Transverse colon (tissue), 4 donors: ENCODE data around the gene PIGW. TPM values are rescaled to one million over a fixed set of nuclear protein-coding genes. Genes with fewer than 3 reads are reported as not detected.

ENCODE experiments used
- DNase-seq: peaks from one replicate; pipeline ENCODE4 v3.0.0-alpha.2; 2019
- H3K27ac ChIP-seq, 4 donors: fragments of 200-600 bp; sonication (generic); 2 replicates each; pipeline ENCODE4 v1.5.1; 2016 to 2018; ENCODE audit warnings: inconsistent platforms in 4 of 4
- H3K27me3 ChIP-seq: fragments of 200-600 bp; sonication (generic); 2 replicates; pipeline ENCODE4 v1.5.1; 2017; ENCODE audit warnings: inconsistent platforms
- H3K36me3 ChIP-seq, 4 donors: fragments of 200-600 bp; sonication (generic); 2 replicates each; pipeline ENCODE4 v1.5.1; 2017 to 2019; ENCODE audit warnings: inconsistent platforms in 4 of 4
- H3K4me1 ChIP-seq, 4 donors: fragments of 200-600 bp; sonication (generic); 2 replicates each; pipeline ENCODE4 v1.5.1; 2017 to 2020; ENCODE audit warnings: inconsistent platforms in 4 of 4
- H3K4me3 ChIP-seq, 4 donors: fragments of 200-600 bp; sonication (generic); 1 replicate in 1 of 4; 2 replicates in 3 of 4; pipeline versions ENCODE4 v1.5.1 to v1.6.1; 2017 to 2019; ENCODE audit warnings: inconsistent platforms in 4 of 4
- H3K9me3 ChIP-seq, 2 donors: fragments of 200-600 bp; sonication (generic); 2 replicates each; pipeline ENCODE4 v1.5.1; 2017 to 2019; ENCODE audit warnings: inconsistent platforms in 2 of 2
- EP300 ChIP-seq: sonication (generic); formaldehyde crosslinking; IDR thresholded peaks from one replicate; pipeline ENCODE4 v1.6.1; 2017; ENCODE audit warnings: antibody characterized with exemption, low read depth
- POLR2A ChIP-seq: fragments of 450-650 bp; IDR thresholded peaks from one replicate; pipeline ENCODE4 v1.6.1; 2016; ENCODE audit warnings: antibody characterized with exemption, mild to moderate bottlenecking, moderate library complexity
- POLR2AphosphoS5 ChIP-seq, 3 donors: sonication (generic); formaldehyde crosslinking; IDR thresholded peaks; one replicate each; pipeline ENCODE4 v1.6.1; 2016; ENCODE audit warnings: antibody characterized with exemption in 3 of 3
- WGBS, 2 donors: methylation state at CpG; one replicate each; pipeline ENCODE4 v1.1.5; 2018; ENCODE audit warnings: low coverage in 1 of 2; 5-methylcytosine and 5-hydroxymethylcytosine counted together
- in situ Hi-C, 4 donors: fragments of 200-750 bp; cut with MboI; loops; one replicate each; pipeline versions ENCODE4 v1.15.0 to v1.15.1; 2017; ENCODE audit warnings: low sequenced_read_pairs in 3 of 4, low pct_ligation_motif_present in 1 of 4, low pct_unique_long_range_greater_than_20kb in 1 of 4
- intact Hi-C: fragments of 100-400 bp; cut with DNase I; formaldehyde crosslinking; loops from one replicate; pipeline ENCODE4 v1.15.1; 2023; ENCODE audit warnings: low total_unique reads
- total RNA-seq, 4 donors: library from RNA; depleted of rRNA; stranded (reverse); fragments of >200 nt; gene quantifications; one replicate each; pipeline ENCODE4 v1.1.0, GENCODE V29; 2016
- TF ChIP-seq, protein P1 (sequence below), 5 experiments: fragments of 200-600 bp in 3 of 5; fragments of 450-650 bp in 2 of 5; sonication (generic) in 3 of 5; IDR thresholded peaks; 1 replicate in 2 of 5; 2 replicates in 3 of 5; pipeline ENCODE4 v1.5.1; 2016 to 2017; ENCODE audit warnings: antibody characterized with exemption in 5 of 5, inconsistent platforms in 3 of 5, mild to moderate bottlenecking in 2 of 5, moderate library complexity in 1 of 5

The PIGW gene
- total RNA-seq, 4 donors from 2014 or later = 2.6 to 4.6 (median 4.4) TPM; not detected in 1

- Histone ChIP-seq H3K9me3 (no peaks in the 10 kb centered on the region), H3K27ac (no peak overlapping the region), H3K4me3 (no peak overlapping the region), H3K27me3 (no peaks in the 10 kb centered on the region), H3K4me1 (no peaks in the 10 kb centered on the region), H3K36me3 (peaks cover 0 to 9% (median 0%) of the 10 kb centered on the region in 4 donors)
- intact Hi-C loops (no loop called here), in situ Hi-C loops (no loop called here)
- TF ChIP-seq POLR2AphosphoS5 (IDR thresholded peaks at IDR 0.05) (no peak), EP300 (no peak), POLR2A (no peak)
- TF ChIP-seq, protein P1, sequence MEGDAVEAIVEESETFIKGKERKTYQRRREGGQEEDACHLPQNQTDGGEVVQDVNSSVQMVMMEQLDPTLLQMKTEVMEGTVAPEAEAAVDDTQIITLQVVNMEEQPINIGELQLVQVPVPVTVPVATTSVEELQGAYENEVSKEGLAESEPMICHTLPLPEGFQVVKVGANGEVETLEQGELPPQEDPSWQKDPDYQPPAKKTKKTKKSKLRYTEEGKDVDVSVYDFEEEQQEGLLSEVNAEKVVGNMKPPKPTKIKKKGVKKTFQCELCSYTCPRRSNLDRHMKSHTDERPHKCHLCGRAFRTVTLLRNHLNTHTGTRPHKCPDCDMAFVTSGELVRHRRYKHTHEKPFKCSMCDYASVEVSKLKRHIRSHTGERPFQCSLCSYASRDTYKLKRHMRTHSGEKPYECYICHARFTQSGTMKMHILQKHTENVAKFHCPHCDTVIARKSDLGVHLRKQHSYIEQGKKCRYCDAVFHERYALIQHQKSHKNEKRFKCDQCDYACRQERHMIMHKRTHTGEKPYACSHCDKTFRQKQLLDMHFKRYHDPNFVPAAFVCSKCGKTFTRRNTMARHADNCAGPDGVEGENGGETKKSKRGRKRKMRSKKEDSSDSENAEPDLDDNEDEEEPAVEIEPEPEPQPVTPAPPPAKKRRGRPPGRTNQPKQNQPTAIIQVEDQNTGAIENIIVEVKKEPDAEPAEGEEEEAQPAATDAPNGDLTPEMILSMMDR (IDR thresholded peaks at IDR 0.05) = no peak
- no peak for DNase-seq
- 93% methylated on average over 5 of the region's 5 CpGs; no CpG with 5 or more reads in 1 of the 2 donors for WGBS, 2 donors
These were observed 22.1 kb upstream of the PIGW start for GRCh38 chr17:36512641-36513040.

DNA sequence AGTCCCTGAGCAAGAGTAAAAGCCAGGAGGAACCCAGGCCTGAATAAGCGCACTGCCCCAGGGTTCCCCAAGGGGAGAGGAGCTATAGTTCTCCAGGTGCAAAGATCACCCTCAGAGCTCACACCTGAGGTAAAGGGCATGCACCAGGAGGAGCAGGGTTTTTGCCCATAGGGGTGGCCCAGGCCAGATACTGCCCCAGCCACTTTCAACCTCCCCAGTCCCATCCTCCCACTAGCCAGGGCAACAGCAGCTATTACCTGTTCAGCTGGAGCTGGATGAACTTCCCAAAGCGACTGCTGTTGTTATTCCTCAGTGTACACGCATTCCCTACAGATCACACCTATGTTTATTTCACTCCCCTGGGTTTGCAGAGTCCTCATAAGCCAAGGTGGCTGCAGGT lies 19.9 kb upstream of the PIGW start:
- WGBS, 2 donors = 94% methylated on average over 3 of the region's 3 CpGs; no CpG with 5 or more reads in 1 of the 2 donors
- no peak overlapping the region for H3K4me3 ChIP-seq
- intact Hi-C loops = no loop called here

DNA sequence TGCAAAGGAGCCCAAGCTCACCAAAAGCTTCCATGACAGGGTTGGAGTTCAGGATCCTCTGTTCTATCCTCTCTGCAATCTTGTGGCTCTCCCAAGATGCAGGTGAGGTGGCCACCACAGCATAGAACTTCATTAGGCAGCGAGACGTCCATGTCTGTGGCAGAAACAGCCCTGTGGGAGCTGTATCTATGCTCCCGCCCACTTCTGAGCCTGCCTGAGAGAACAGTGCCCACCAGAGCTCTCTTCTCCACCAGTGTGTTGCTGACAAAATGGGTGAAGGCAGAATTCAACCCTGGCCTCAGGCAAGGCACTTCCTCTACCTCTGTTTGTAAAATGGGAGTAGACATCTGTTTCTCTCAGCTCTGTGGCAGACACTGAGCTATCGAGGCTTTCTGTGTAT lies 18.9 kb upstream of the PIGW start:
- no peak overlapping the region for H3K4me3 ChIP-seq
- DNase-seq = no peak
- peaks cover 0 to 17% (median 0%) of the 10 kb centered on the region in 4 donors for H3K36me3 ChIP-seq
- H3K27ac ChIP-seq = no peak overlapping the region
- no peaks in the 10 kb centered on the region for H3K9me3 ChIP-seq
- 86% methylated on average over 1 to 4 of the region's 4 CpGs for WGBS, 2 donors
- TF ChIP-seq, protein P1 (IDR thresholded peaks at IDR 0.05) = no peak
- no peaks in the 10 kb centered on the region for H3K4me1 ChIP-seq
- in situ Hi-C loops (no loop called here), intact Hi-C loops (no loop called here)
- no peaks in the 10 kb centered on the region for H3K27me3 ChIP-seq

More for the DNA sequence above, 19.9 kb upstream of the PIGW start:
- Histone ChIP-seq H3K4me1 (no peaks in the 10 kb centered on the region), H3K9me3 (no peaks in the 10 kb centered on the region), H3K36me3 (peaks cover 0 to 9% (median 0%) of the 10 kb centered on the region in 4 donors), H3K27ac (no peak overlapping the region), H3K27me3 (no peaks in the 10 kb centered on the region)
- in situ Hi-C loops = no loop called here
- DNase-seq = no peak
- TF ChIP-seq, protein P1 (IDR thresholded peaks at IDR 0.05) = no peak

DNA sequence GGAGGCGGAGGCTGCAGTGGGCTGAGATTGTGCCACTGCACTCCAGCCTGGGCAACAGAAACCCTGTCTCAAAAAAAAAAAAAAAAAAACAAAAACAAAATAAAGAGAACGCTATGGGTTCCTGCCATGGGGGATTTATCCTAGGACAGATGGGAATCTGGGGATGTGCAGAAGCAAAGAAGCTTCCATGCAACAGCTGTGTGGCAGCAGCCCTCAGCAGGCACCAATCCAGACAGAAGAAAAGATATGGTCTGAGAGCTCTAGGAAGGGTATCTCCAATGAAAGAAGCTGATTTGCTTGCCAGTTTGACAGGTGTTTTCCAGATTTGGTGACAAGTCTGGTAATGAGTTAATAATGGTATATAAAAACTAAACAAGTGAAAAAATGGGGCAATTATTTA lies 11.7 kb upstream of the PIGW start:
- H3K36me3 ChIP-seq = peaks cover 0 to 32% (median 14%) of the 10 kb centered on the region in 4 donors

More for the DNA sequence above, 11.7 kb upstream of the PIGW start:
- TF ChIP-seq, protein P1 (IDR thresholded peaks at IDR 0.05) = no peak
- TF ChIP-seq EP300 (no peak), POLR2AphosphoS5 (IDR thresholded peaks at IDR 0.05) (no peak), POLR2A (no peak)
- in situ Hi-C loops = no loop called here
- no peaks in the 10 kb centered on the region for H3K4me1 ChIP-seq
- no peak overlapping the region for H3K27ac ChIP-seq
- no peaks in the 10 kb centered on the region for H3K27me3 ChIP-seq
- no peaks in the 10 kb centered on the region for H3K9me3 ChIP-seq
- H3K4me3 ChIP-seq = no peak overlapping the region
- intact Hi-C loops = no loop called here
- WGBS, 2 donors = 60 to 89% methylated on average over 1 to 2 of the region's 2 CpGs
- no peak for DNase-seq
